H9 (cell line): ENCODE measurements around the gene CLCN6. TPM values are rescaled to one million over a fixed set of nuclear protein-coding genes. Genes with fewer than 3 reads are reported as not detected.

ENCODE experiments used
- DNase-seq: peaks from one replicate; pipeline ENCODE4 v3.0.0-alpha.2; 2017
- H2AFZ ChIP-seq: one replicate; pipeline ENCODE4 v1.6.1; 2013; ENCODE audit warnings: mild to moderate bottlenecking, low read length, control low read depth, moderate library complexity
- H2AK5ac ChIP-seq: 2 replicates; pipeline ENCODE4 v1.6.1; 2013; ENCODE audit warnings: low read length, control low read depth, mixed read lengths; ENCODE audit not compliant: insufficient read length
- H2BK120ac ChIP-seq: one replicate; pipeline ENCODE4 v1.6.1; 2013; ENCODE audit warnings: low read depth, mild to moderate bottlenecking, low read length, control low read depth, inconsistent platforms; ENCODE audit not compliant: poor library complexity, severe bottlenecking
- H2BK12ac ChIP-seq: 2 replicates; pipeline ENCODE4 v1.6.1; 2013; ENCODE audit warnings: low read length, control low read depth, mixed read lengths, low read depth; ENCODE audit not compliant: insufficient read length
- H2BK15ac ChIP-seq: 2 replicates; pipeline ENCODE4 v1.6.1; 2013; ENCODE audit warnings: low read depth, low read length, control low read depth
- H2BK20ac ChIP-seq: one replicate; pipeline ENCODE4 v1.6.1; 2013; ENCODE audit warnings: low read depth, mild to moderate bottlenecking, low read length, control low read depth, inconsistent platforms; ENCODE audit not compliant: poor library complexity, severe bottlenecking
- H2BK5ac ChIP-seq: 2 replicates; pipeline ENCODE4 v1.6.1; 2013; ENCODE audit warnings: low read length, control low read depth, mixed read lengths; ENCODE audit not compliant: insufficient read length
- H3K14ac ChIP-seq: 2 replicates; pipeline ENCODE4 v1.6.1; 2013; ENCODE audit warnings: low read length, control low read depth; ENCODE audit not compliant: insufficient read depth
- H3K18ac ChIP-seq: 2 replicates; pipeline ENCODE4 v1.6.1; 2013; ENCODE audit warnings: low read depth, mild to moderate bottlenecking, mixed read lengths, low read length, control low read depth; ENCODE audit not compliant: insufficient read length
- H3K23ac ChIP-seq: 2 replicates; pipeline ENCODE4 v1.6.1; 2013; ENCODE audit warnings: low read length, control low read depth, mixed read lengths, low read depth; ENCODE audit not compliant: insufficient read length
- H3K23me2 ChIP-seq: 2 replicates; pipeline ENCODE4 v1.6.1; 2013; ENCODE audit warnings: low read depth, mild to moderate bottlenecking, mixed read lengths, low read length, control low read depth; ENCODE audit not compliant: insufficient read length, poor library complexity, severe bottlenecking
- H3K27ac ChIP-seq: 2 replicates; pipeline ENCODE4 v1.5.1; 2013; ENCODE audit warnings: low read length, control low read depth, mixed read lengths, low read depth; ENCODE audit not compliant: insufficient read length
- H3K27me3 ChIP-seq: 2 replicates; pipeline ENCODE4 v1.6.1; 2013; ENCODE audit warnings: low read length, control low read depth, inconsistent platforms; ENCODE audit not compliant: insufficient read depth
- H3K4ac ChIP-seq: 2 replicates; pipeline ENCODE4 v1.6.1; 2013; ENCODE audit warnings: low read depth, mild to moderate bottlenecking, control low read depth, inconsistent platforms, low read length, moderate library complexity
- H3K4me1 ChIP-seq: 2 replicates; pipeline ENCODE4 v1.6.1; 2013; ENCODE audit warnings: low read length, control low read depth, inconsistent platforms; ENCODE audit not compliant: insufficient read depth
- H3K4me2 ChIP-seq: 2 replicates; pipeline ENCODE4 v1.6.1; 2013; ENCODE audit warnings: low read length, control low read depth, mixed read lengths; ENCODE audit not compliant: insufficient read length, insufficient read depth
- H3K56ac ChIP-seq: 2 replicates; pipeline ENCODE4 v1.6.1; 2013; ENCODE audit warnings: low read depth, mild to moderate bottlenecking, mixed read lengths, low read length, control low read depth; ENCODE audit not compliant: insufficient read length
- H3K79me1 ChIP-seq: 2 replicates; pipeline ENCODE4 v1.6.1; 2013; ENCODE audit warnings: low read depth, mild to moderate bottlenecking, moderate library complexity, low read length, control low read depth, inconsistent platforms; ENCODE audit not compliant: insufficient read depth, poor library complexity, severe bottlenecking
- H3K79me2 ChIP-seq: 2 replicates; pipeline ENCODE4 v1.6.1; 2013; ENCODE audit warnings: low read length, control low read depth, inconsistent platforms; ENCODE audit not compliant: insufficient read depth
- H3K9ac ChIP-seq: 2 replicates; pipeline ENCODE4 v1.6.1; 2013; ENCODE audit warnings: low read length, control low read depth, mixed read lengths; ENCODE audit not compliant: insufficient read length; ENCODE audit errors: extremely low read depth
- H3K9me3 ChIP-seq: one replicate; pipeline ENCODE4 v1.6.1; 2013; ENCODE audit warnings: low read depth, low read length, inconsistent platforms; ENCODE audit not compliant: control insufficient read depth
- H3T11ph ChIP-seq: one replicate; pipeline ENCODE4 v1.6.1; 2013; ENCODE audit warnings: mild to moderate bottlenecking, low read length, control low read depth, inconsistent platforms
- H4K20me1 ChIP-seq: one replicate; pipeline ENCODE4 v1.6.1; 2013; ENCODE audit not compliant: control insufficient read depth, insufficient read length, insufficient read depth
- H4K5ac ChIP-seq: 2 replicates; pipeline ENCODE4 v1.6.1; 2013; ENCODE audit warnings: low read depth, mild to moderate bottlenecking, mixed read lengths, low read length, control low read depth; ENCODE audit not compliant: insufficient read length
- H4K8ac ChIP-seq: replicated peaks from 2 replicates; pipeline ENCODE4 v1.6.1; 2013; ENCODE audit warnings: low read length, control low read depth, mixed read lengths, low read depth; ENCODE audit not compliant: insufficient read length
- H4K91ac ChIP-seq: 2 replicates; pipeline ENCODE4 v1.6.1; 2013; ENCODE audit warnings: low read depth, mild to moderate bottlenecking, moderate library complexity, mixed read lengths, low read length, control low read depth; ENCODE audit not compliant: insufficient read length
- H3K27ac Mint-ChIP-seq, 3 experiments: 2 replicates in 2 of 3; 3 replicates in 1 of 3; pipeline ENCODE4 v1.8.0; 2020 to 2021; ENCODE audit warnings: mixed read lengths in 3 of 3, mild to moderate bottlenecking in 1 of 3, moderate library complexity in 1 of 3
- H3K27me3 Mint-ChIP-seq: 2 replicates; pipeline ENCODE4 v1.8.0; 2021; ENCODE audit warnings: low read depth, mild to moderate bottlenecking, moderate library complexity, mixed read lengths
- H3K36me3 Mint-ChIP-seq, 3 experiments: 2 replicates in 2 of 3; 3 replicates in 1 of 3; pipeline ENCODE4 v1.8.0; 2020 to 2021; ENCODE audit warnings: low read depth in 3 of 3, mixed read lengths in 3 of 3; ENCODE audit not compliant: insufficient read depth in 1 of 3
- H3K4me1 Mint-ChIP-seq, 2 experiments: 2 replicates each; pipeline ENCODE4 v1.8.0; 2020; ENCODE audit warnings: mixed read lengths in 2 of 2
- H3K4me3 Mint-ChIP-seq, 2 experiments: 2 replicates in 1 of 2; 3 replicates in 1 of 2; pipeline ENCODE4 v1.8.0; 2020 to 2021; ENCODE audit warnings: mild to moderate bottlenecking in 2 of 2, mixed read lengths in 2 of 2, moderate library complexity in 1 of 2
- H3K9me3 Mint-ChIP-seq, 2 experiments: 2 replicates in 1 of 2; 3 replicates in 1 of 2; pipeline ENCODE4 v1.8.0; 2020; ENCODE audit warnings: mild to moderate bottlenecking in 2 of 2, mixed read lengths in 2 of 2, moderate library complexity in 1 of 2
- WGBS: extraction: QIAGEN DNeasy Blood & Tissue Kit; methylation state at CpG from one replicate; pipeline ENCODE4 v1.1.7; 2013; ENCODE audit warnings: missing lambda C conversion rate, low lambda C conversion rate, mixed read lengths; ENCODE audit not compliant: insufficient read length; ENCODE audit errors: extremely low coverage; 5-methylcytosine and 5-hydroxymethylcytosine counted together
- total RNA-seq: library from RNA; stranded (reverse); gene quantifications from 2 replicates; pipeline ENCODE4 v1.2.1, GENCODE V29; 2021
- TF ChIP-seq, protein P1 (sequence below): fragments of 200-600 bp; sonication (generic); conservative IDR thresholded peaks from 3 replicates; pipeline ENCODE4 v1.8.0; 2021; ENCODE audit warnings: antibody characterized with exemption, mild to moderate bottlenecking

CLCN6 gene
- total RNA-seq, 1 experiment from 2014 or later = 20.5 TPM

- Histone ChIP-seq H2BK120ac (no peak overlapping the region), H3K23ac (no peak overlapping the region), H3K23me2 (peaks cover 13% of the 10 kb centered on the region), H2BK20ac (no peak overlapping the region), H3K4me2 (peak overlapping the region; percentile 89), H4K91ac (no peak overlapping the region), H2AFZ (no peak overlapping the region), H3K56ac (no peak overlapping the region), H3K27me3 (no peaks in the 10 kb centered on the region), H3K79me2 (peaks cover 7% of the 10 kb centered on the region; the same call in 1 of the 2 replicates), H2AK5ac (no peak overlapping the region), H2BK12ac (no peak overlapping the region), H3T11ph (no peak overlapping the region), H3K27ac (no peak overlapping the region), H4K20me1 (no peaks in the 10 kb centered on the region), H3K18ac (no peak overlapping the region), H3K4me1 (peaks cover 3% of the 10 kb centered on the region; the same call in 1 of the 2 replicates), H3K9ac (peak overlapping the region; percentile 50), H3K9me3 (no peaks in the 10 kb centered on the region), H4K5ac (no peak overlapping the region), H3K4ac (no peak overlapping the region), H2BK15ac (no peak overlapping the region), H3K14ac (no peak overlapping the region), H2BK5ac (no peak overlapping the region), H3K79me1 (no peaks in the 10 kb centered on the region), H4K8ac (no peak overlapping the region)
- peak overlapping the region; percentile 98 to 99 for H3K4me3 Mint-ChIP-seq
- H3K27ac Mint-ChIP-seq = peak overlapping the region; percentile 99 to 100 (median 99)
- no peaks in the 10 kb centered on the region for H3K9me3 Mint-ChIP-seq
- peaks cover 36 to 48% of the 10 kb centered on the region in 2 experiments for H3K4me1 Mint-ChIP-seq
- no CpG with 5 or more reads among the region's 20 CpGs for WGBS
- TF ChIP-seq, protein P1, sequence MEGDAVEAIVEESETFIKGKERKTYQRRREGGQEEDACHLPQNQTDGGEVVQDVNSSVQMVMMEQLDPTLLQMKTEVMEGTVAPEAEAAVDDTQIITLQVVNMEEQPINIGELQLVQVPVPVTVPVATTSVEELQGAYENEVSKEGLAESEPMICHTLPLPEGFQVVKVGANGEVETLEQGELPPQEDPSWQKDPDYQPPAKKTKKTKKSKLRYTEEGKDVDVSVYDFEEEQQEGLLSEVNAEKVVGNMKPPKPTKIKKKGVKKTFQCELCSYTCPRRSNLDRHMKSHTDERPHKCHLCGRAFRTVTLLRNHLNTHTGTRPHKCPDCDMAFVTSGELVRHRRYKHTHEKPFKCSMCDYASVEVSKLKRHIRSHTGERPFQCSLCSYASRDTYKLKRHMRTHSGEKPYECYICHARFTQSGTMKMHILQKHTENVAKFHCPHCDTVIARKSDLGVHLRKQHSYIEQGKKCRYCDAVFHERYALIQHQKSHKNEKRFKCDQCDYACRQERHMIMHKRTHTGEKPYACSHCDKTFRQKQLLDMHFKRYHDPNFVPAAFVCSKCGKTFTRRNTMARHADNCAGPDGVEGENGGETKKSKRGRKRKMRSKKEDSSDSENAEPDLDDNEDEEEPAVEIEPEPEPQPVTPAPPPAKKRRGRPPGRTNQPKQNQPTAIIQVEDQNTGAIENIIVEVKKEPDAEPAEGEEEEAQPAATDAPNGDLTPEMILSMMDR = no peak
- H3K27me3 Mint-ChIP-seq = no peaks in the 10 kb centered on the region; the same call in 1 of the 2 replicates
- H3K36me3 Mint-ChIP-seq = peaks cover 18 to 36% (median 27%) of the 10 kb centered on the region in 3 experiments
- no peak for DNase-seq
Observed at GRCh38 chr1:11806307-11806936, 431 bp downstream of the CLCN6 start.
